Esophagus squamous epithelium (tissue), 5 donors: ENCODE results near the gene USP35. TPM values are rescaled to one million over a fixed set of nuclear protein-coding genes. Genes with fewer than 3 reads are reported as not detected.

ENCODE experiments used
- DNase-seq: peaks from one replicate; lab custom pipeline; 2025; lab: John Stamatoyannopoulos, UW
- H3K27ac ChIP-seq, 4 donors: fragments of 200-600 bp; sonication (generic); one replicate each; pipeline ENCODE4 v1.5.1; 2016 to 2019; ENCODE audit warnings: mild to moderate bottlenecking in 1 of 4
- H3K27me3 ChIP-seq, 4 donors: fragments of 200-600 bp; sonication (generic); 1 replicate in 3 of 4; 2 replicates in 1 of 4; pipeline versions ENCODE4 v1.5.1 to v1.6.0; 2017 to 2021; ENCODE audit warnings: antibody characterized with exemption in 1 of 4
- H3K36me3 ChIP-seq, 3 donors: fragments of 200-600 bp; sonication (generic); one replicate each; pipeline ENCODE4 v1.5.1; 2016 to 2019
- H3K4me1 ChIP-seq, 3 donors: fragments of 200-600 bp; sonication (generic); one replicate each; pipeline ENCODE4 v1.5.1; 2017 to 2019
- H3K4me3 ChIP-seq, 4 donors: fragments of 200-600 bp; sonication (generic); 1 replicate in 3 of 4; 2 replicates in 1 of 4; pipeline ENCODE4 v1.5.1; 2016 to 2019; ENCODE audit warnings: mild to moderate bottlenecking in 2 of 4, moderate library complexity in 1 of 4
- H3K9me3 ChIP-seq, 3 donors: fragments of 200-600 bp; sonication (generic); one replicate each; pipeline ENCODE4 v1.5.1; 2016 to 2019
- CTCF ChIP-seq, 6 experiments: fragments of 450-650 bp in 4 of 6; fragments of 200-600 bp in 2 of 6; sonication (generic) in 2 of 6; IDR thresholded peaks; one replicate each; pipeline ENCODE4 v1.5.1; 2016 to 2019; ENCODE audit warnings: antibody characterized with exemption in 6 of 6, mild to moderate bottlenecking in 4 of 6, moderate library complexity in 4 of 6
- POLR2A ChIP-seq, 4 donors: fragments of 450-650 bp; IDR thresholded peaks; one replicate each; pipeline ENCODE4 v1.6.1; 2017; ENCODE audit warnings: antibody characterized with exemption in 4 of 4, mild to moderate bottlenecking in 4 of 4, moderate library complexity in 3 of 4
- WGBS, 2 donors: methylation state at CpG; one replicate each; pipeline ENCODE4 v1.1.5; 2018; 5-methylcytosine and 5-hydroxymethylcytosine counted together
- intact Hi-C: fragments of 100-400 bp; cut with DNase I; formaldehyde crosslinking; loops from one replicate; pipeline ENCODE4 v1.15.0; 2022
- total RNA-seq, 4 donors: library from RNA; depleted of rRNA; stranded (reverse); fragments of >200 nt; gene quantifications; one replicate each; pipeline ENCODE4 v1.1.0, GENCODE V29; 2016
- donor health status: DM: yes; HTN: yes; CAD: no.

The USP35 gene
- total RNA-seq, 4 donors from 2014 or later = 4.5 to 7.0 (median 6.1) TPM

- Histone ChIP-seq H3K4me3 (no peak overlapping the region), H3K27me3 (no peaks in the 10 kb centered on the region), H3K9me3 (no peaks in the 10 kb centered on the region), H3K36me3 (no peaks in the 10 kb centered on the region), H3K27ac (no peak overlapping the region), H3K4me1 (peaks cover 0 to 18% (median 0%) of the 10 kb centered on the region in 3 donors)
- no peak for DNase-seq
- intact Hi-C loops = no loop called here
- TF ChIP-seq POLR2A (IDR thresholded peaks at IDR 0.05) = no peak
- TF ChIP-seq CTCF (IDR thresholded peaks at IDR 0.05) = no peak
- 44 to 64% methylated on average over 4 to 5 of the region's 5 CpGs for WGBS, 2 donors
These were observed 26.8 kb upstream of the USP35 start for GRCh38 chr11:78161962-78162371.

GRCh38 chr11:78163828-78164227 lies 24.9 kb upstream of the USP35 start:
- TF ChIP-seq CTCF (IDR thresholded peaks at IDR 0.05) (no peak), POLR2A (IDR thresholded peaks at IDR 0.05) (no peak)
- no peaks in the 10 kb centered on the region for H3K27me3 ChIP-seq
- no peaks in the 10 kb centered on the region for H3K9me3 ChIP-seq
- no peak overlapping the region for H3K27ac ChIP-seq
- H3K36me3 ChIP-seq = no peaks in the 10 kb centered on the region
- no peak for DNase-seq
- no peak overlapping the region for H3K4me3 ChIP-seq
- H3K4me1 ChIP-seq = peaks cover 5 to 23% (median 5%) of the 10 kb centered on the region in 3 donors
- 27 to 55% methylated on average over 2 of the region's 2 CpGs for WGBS, 2 donors
- intact Hi-C loops = no loop called here

DNA sequence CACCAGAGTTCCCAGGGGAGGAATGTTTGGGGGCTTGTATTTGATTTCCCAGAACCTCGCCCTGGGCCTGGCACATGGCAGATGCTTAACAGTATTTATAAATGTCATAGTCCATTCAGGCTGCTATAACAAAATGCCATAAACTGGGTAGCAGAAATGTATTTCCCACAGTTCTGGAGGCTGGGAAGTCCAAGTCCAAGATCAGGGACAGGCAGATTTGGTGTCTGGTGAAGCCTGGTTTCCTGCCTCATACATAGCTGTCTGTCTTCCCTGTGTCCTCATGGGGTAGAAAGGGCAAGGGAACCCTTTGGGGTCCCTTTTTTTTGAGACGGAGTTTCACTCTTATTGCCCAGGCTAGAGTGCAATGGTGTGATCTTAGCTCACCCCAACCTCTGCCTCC lies 24.2 kb upstream of the USP35 start:
- no peak overlapping the region for H3K27ac ChIP-seq
- peaks cover 5 to 27% (median 8%) of the 10 kb centered on the region in 3 donors for H3K4me1 ChIP-seq
- no peaks in the 10 kb centered on the region for H3K9me3 ChIP-seq
- no peaks in the 10 kb centered on the region for H3K27me3 ChIP-seq
- no peak for TF ChIP-seq POLR2A (IDR thresholded peaks at IDR 0.05)
- no peak for TF ChIP-seq CTCF (IDR thresholded peaks at IDR 0.05)
- WGBS, 2 donors = 77 to 92% methylated on average over 2 of the region's 2 CpGs
- no peak overlapping the region for H3K4me3 ChIP-seq
- intact Hi-C loops = no loop called here
- H3K36me3 ChIP-seq = no peaks in the 10 kb centered on the region
- no peak for DNase-seq

DNA sequence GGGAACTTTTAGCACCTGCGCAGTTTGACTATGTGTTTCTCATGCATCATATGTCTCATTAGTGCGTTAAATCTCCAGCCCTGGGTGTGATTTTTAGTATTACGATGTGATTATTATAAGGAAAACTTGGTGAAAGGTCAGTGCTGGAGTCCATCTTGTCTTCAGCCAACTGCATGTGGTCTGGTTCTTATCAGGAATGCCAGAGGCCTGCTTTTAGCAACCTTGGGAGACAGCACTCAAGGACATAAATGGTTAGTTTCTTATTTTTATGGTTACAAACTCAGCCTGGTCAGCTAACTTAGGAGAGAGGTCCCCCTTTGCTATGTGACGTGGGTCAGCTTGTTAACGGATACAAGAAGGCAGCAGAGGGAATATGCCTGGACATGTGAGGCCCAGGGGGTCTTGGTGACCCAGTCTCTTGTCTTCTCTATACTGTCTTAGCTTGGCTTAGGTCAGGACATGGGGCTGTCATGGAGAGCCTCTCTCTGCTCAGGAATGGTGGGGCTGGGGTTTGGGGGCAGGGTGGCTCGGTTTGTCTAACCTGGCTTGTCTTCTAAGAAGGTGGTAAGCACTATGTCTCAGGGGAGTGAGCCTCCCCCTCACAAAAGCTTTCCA lies 21.8 kb upstream of the USP35 start:
- intact Hi-C loops = no loop called here
- Histone ChIP-seq H3K4me1 (peaks cover 5 to 29% (median 8%) of the 10 kb centered on the region in 3 donors), H3K27ac (no peak overlapping the region), H3K9me3 (no peaks in the 10 kb centered on the region), H3K36me3 (peaks cover 0 to 8% (median 0%) of the 10 kb centered on the region in 3 donors), H3K27me3 (no peaks in the 10 kb centered on the region), H3K4me3 (no peak overlapping the region)
- 88 to 100% methylated on average over 4 to 5 of the region's 6 CpGs for WGBS, 2 donors
- TF ChIP-seq CTCF (IDR thresholded peaks at IDR 0.05) (no peak), POLR2A (IDR thresholded peaks at IDR 0.05) (no peak)
- no peak for DNase-seq

- H3K4me1 ChIP-seq = peaks cover 5 to 23% (median 8%) of the 10 kb centered on the region in 3 donors
- DNase-seq = no peak
- no peaks in the 10 kb centered on the region for H3K9me3 ChIP-seq
- H3K27ac ChIP-seq = peak overlapping the region; percentile 57 to 91 (median 77)
- intact Hi-C loops = no loop called here
- no peaks in the 10 kb centered on the region for H3K27me3 ChIP-seq
- H3K36me3 ChIP-seq = peaks cover 0 to 26% (median 0%) of the 10 kb centered on the region in 3 donors
- TF ChIP-seq POLR2A (IDR thresholded peaks at IDR 0.05) (no peak), CTCF (IDR thresholded peaks at IDR 0.05) (no peak)
- H3K4me3 ChIP-seq = peak overlapping the region in 1 of 4 donors; percentile 8
- 48 to 52% methylated on average over 14 to 15 of the region's 17 CpGs for WGBS, 2 donors
These were observed 19.9 kb upstream of the USP35 start for GRCh38 chr11:78168539-78169477.
